A673 (cell line): ENCODE measurements around the gene SIRT2. TPM values are rescaled to one million over a fixed set of nuclear protein-coding genes. Genes with fewer than 3 reads are reported as not detected.

Experiments
- BruUV-seq: library from RNA; stranded (reverse); fragments of 400-500 nt; replicated peaks from 2 replicates; lab custom pipeline; 2021; lab: Mats Ljungman, UMichigan
- CTCF ChIA-PET: fragments of 300-600 bp; sonication (Branson Sonifier 250); formaldehyde crosslinking; loops from one replicate; lab custom pipeline; 2022; ENCODE audit warnings: antibody characterized with exemption; lab: Charles Lee
- POLR2A ChIA-PET: fragments of 300-600 bp; sonication (Branson Sonifier 250); formaldehyde crosslinking; loops from one replicate; lab custom pipeline; 2022; ENCODE audit warnings: antibody characterized with exemption; ENCODE audit not compliant: low non-redundant PET; lab: Charles Lee
- DNase-seq: peaks from one replicate; pipeline ENCODE4 v3.0.0-alpha.2; 2015; ENCODE audit warnings: low spot score
- H3K27ac ChIP-seq: fragments of 200-600 bp; sonication (generic); 2 replicates; pipeline ENCODE4 v1.5.1; 2016; ENCODE audit warnings: mixed run types, low read depth, mild to moderate bottlenecking, mixed read lengths, antibody characterized with exemption, low read length; ENCODE audit not compliant: poor library complexity, severe bottlenecking
- H3K27me3 ChIP-seq: fragments of 200-600 bp; sonication (generic); replicated peaks from 2 replicates; pipeline ENCODE4 v1.6.1; 2017; ENCODE audit warnings: mixed run types, low read depth, mild to moderate bottlenecking, mixed read lengths, antibody characterized with exemption, low read length; ENCODE audit not compliant: insufficient read depth, poor library complexity
- H3K36me3 ChIP-seq: fragments of 200-600 bp; sonication (generic); 2 replicates; pipeline ENCODE4 v1.6.1; 2016; ENCODE audit warnings: mixed run types, mild to moderate bottlenecking, mixed read lengths, antibody characterized with exemption, low read length; ENCODE audit not compliant: insufficient read depth, poor library complexity, severe bottlenecking
- H3K4me1 ChIP-seq: fragments of 200-600 bp; sonication (generic); 2 replicates; pipeline ENCODE4 v1.6.1; 2017; ENCODE audit warnings: mixed run types, mild to moderate bottlenecking, mixed read lengths, antibody characterized with exemption, low read length; ENCODE audit not compliant: insufficient read depth, poor library complexity, severe bottlenecking
- H3K4me3 ChIP-seq: fragments of 200-600 bp; sonication (generic); 2 replicates; pipeline ENCODE4 v1.5.1; 2016; ENCODE audit warnings: low read depth, mixed run types, mild to moderate bottlenecking, mixed read lengths, low read length; ENCODE audit not compliant: poor library complexity, severe bottlenecking
- H3K9me3 ChIP-seq: fragments of 200-600 bp; sonication (generic); 2 replicates; pipeline ENCODE4 v1.6.1; 2016; ENCODE audit warnings: mixed run types, low read depth, mild to moderate bottlenecking, mixed read lengths, antibody characterized with exemption, low read length; ENCODE audit not compliant: poor library complexity, severe bottlenecking
- CTCF ChIP-seq: fragments of 300-800, 200-600 bp; sonication (generic); conservative IDR thresholded peaks from 2 replicates; pipeline ENCODE4 v1.5.1; 2017; ENCODE audit warnings: low read depth, mild to moderate bottlenecking, antibody characterized with exemption, low read length, moderate library complexity, mixed read lengths
- EZH2 ChIP-seq: fragments of 200-600 bp; sonication (generic); IDR thresholded peaks from 2 replicates; pipeline ENCODE4 v1.6.1; 2017; ENCODE audit warnings: borderline replicate concordance, low read depth, mild to moderate bottlenecking, mixed read lengths, antibody characterized with exemption, low read length; ENCODE audit not compliant: poor library complexity, severe bottlenecking
- intact Hi-C: fragments of 100-400 bp; cut with micrococcal nuclease; formaldehyde crosslinking; loops from one replicate; pipeline ENCODE4 v1.10.0; 2022; ENCODE audit not compliant: unreplicated experiment
- total RNA-seq: library from RNA; stranded (reverse); gene quantifications from 2 replicates; pipeline ENCODE4 v1.2.3, GENCODE V29; 2021

The SIRT2 gene
- total RNA-seq, 1 experiment from 2014 or later, result 32.2 TPM

GRCh38 chr19:38838208-38838985 lies 61.0 kb downstream of the SIRT2 start:
- Histone ChIP-seq H3K27ac (no peak overlapping the region), H3K36me3 (peaks cover 82% of the 10 kb centered on the region), H3K9me3 (no peaks in the 10 kb centered on the region), H3K4me3 (no peak overlapping the region), H3K4me1 (peaks cover 3% of the 10 kb centered on the region), H3K27me3 (no peaks in the 10 kb centered on the region)
- no peak for TF ChIP-seq EZH2
- no peak for TF ChIP-seq CTCF
- BruUV-seq, result no TSS peak
- no peak for DNase-seq
- POLR2A ChIA-PET, result no interaction called here
- CTCF ChIA-PET, result no interaction called here
- intact Hi-C loops, result no loop called here

GRCh38 chr19:38837656-38838121 lies 61.7 kb downstream of the SIRT2 start:
- peaks cover 75% of the 10 kb centered on the region for H3K36me3 ChIP-seq
- no peak for DNase-seq
- H3K4me1 ChIP-seq, result peaks cover 3% of the 10 kb centered on the region
- TF ChIP-seq CTCF (no peak), EZH2 (no peak)
- no peaks in the 10 kb centered on the region for H3K9me3 ChIP-seq
- ChIA-PET CTCF (no interaction called here), POLR2A (no interaction called here)
- intact Hi-C loops, result no loop called here
- no TSS peak for BruUV-seq
- H3K27me3 ChIP-seq, result no peaks in the 10 kb centered on the region
- H3K27ac ChIP-seq, result no peak overlapping the region
- H3K4me3 ChIP-seq, result no peak overlapping the region

GRCh38 chr19:38836983-38837626 lies 62.3 kb downstream of the SIRT2 start:
- TF ChIP-seq CTCF (no peak), EZH2 (no peak)
- Histone ChIP-seq H3K4me1 (peaks cover 9% of the 10 kb centered on the region), H3K27ac (no peak overlapping the region), H3K36me3 (peaks cover 69% of the 10 kb centered on the region), H3K9me3 (no peaks in the 10 kb centered on the region), H3K27me3 (no peaks in the 10 kb centered on the region), H3K4me3 (no peak overlapping the region)
- no TSS peak for BruUV-seq
- ChIA-PET CTCF (no interaction called here), POLR2A (no interaction called here)
- intact Hi-C loops, result no loop called here
- DNase-seq, result no peak
